Activated naive CD8-positive, alpha-beta T cell treated with anti-CD3 and anti-CD28 coated beads, Interleukin-2, amount 10 ng/mL, durations not matched to agents 7 days and 5 days (primary cell): Measurements from ENCODE around the gene EIF2S3B. TPM values are rescaled to one million over a fixed set of nuclear protein-coding genes. Genes with fewer than 3 reads are reported as not detected.

ENCODE experiments used
- ATAC-seq: fragments of 150-1000 bp; cut with Tn5 transposase; one replicate; pipeline ENCODE4 v1.10.0; 2021; ENCODE audit warnings: low read depth, moderate library complexity
- POLR2A ChIA-PET: fragments of 350-600 bp; sonication (Branson Sonifier 250); formaldehyde crosslinking; loops from one replicate; lab custom pipeline; 2021; ENCODE audit warnings: antibody characterized with exemption; lab: Charles Lee
- DNase-seq: peaks from one replicate; pipeline ENCODE4 v3.0.0; 2021
- H3K27ac Mint-ChIP-seq: one replicate; pipeline ENCODE4 v1.8.0; 2022; ENCODE audit warnings: mild to moderate bottlenecking, mixed read lengths
- H3K27me3 Mint-ChIP-seq: one replicate; pipeline ENCODE4 v1.8.0; 2022; ENCODE audit warnings: mild to moderate bottlenecking, moderate library complexity, mixed read lengths
- H3K36me3 Mint-ChIP-seq: one replicate; pipeline ENCODE4 v1.8.0; 2021; ENCODE audit warnings: mild to moderate bottlenecking, mixed read lengths
- H3K4me1 Mint-ChIP-seq: one replicate; pipeline ENCODE4 v1.8.0; 2021; ENCODE audit warnings: mixed read lengths
- H3K4me3 Mint-ChIP-seq: one replicate; pipeline ENCODE4 v1.8.0; 2022; ENCODE audit warnings: mild to moderate bottlenecking, moderate library complexity, mixed read lengths
- H3K9me3 Mint-ChIP-seq: one replicate; pipeline ENCODE4 v1.8.0; 2021; ENCODE audit warnings: mixed read lengths
- total RNA-seq, 2 experiments: library from RNA; stranded (reverse); gene quantifications; one replicate each; pipeline ENCODE4 v1.2.3, GENCODE V29; 2021

The EIF2S3B gene
- total RNA-seq, 2 experiments from 2014 or later: 0.79 to 0.89 TPM

DNA sequence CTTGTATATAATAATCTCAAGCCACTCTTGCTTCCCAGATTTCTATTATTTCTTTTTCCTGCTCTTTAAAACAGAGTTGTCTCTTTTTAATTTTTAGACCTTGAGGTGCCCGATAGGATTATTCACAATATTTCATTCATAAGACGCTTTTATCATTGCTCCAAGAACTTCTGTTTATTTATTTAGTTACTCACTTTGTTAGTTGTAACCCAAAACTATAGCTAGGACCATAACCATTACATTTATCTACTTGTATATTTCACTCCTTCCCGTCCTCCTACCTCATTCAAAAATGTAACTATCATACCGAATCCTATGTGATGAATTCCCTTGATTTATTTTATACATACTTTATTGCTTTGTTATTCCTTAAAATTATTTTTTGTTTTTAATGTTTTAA is 7.1 kb downstream of the EIF2S3B start:
- no peaks in the 10 kb centered on the region for H3K27me3 Mint-ChIP-seq
- no peak overlapping the region for H3K27ac Mint-ChIP-seq
- POLR2A ChIA-PET: no interaction called here
- H3K4me1 Mint-ChIP-seq: no peaks in the 10 kb centered on the region
- no peak for DNase-seq
- H3K36me3 Mint-ChIP-seq: peaks cover 8% of the 10 kb centered on the region
- no peak overlapping the region for H3K4me3 Mint-ChIP-seq
- peaks cover 5% of the 10 kb centered on the region for H3K9me3 Mint-ChIP-seq
- ATAC-seq: no peak

DNA sequence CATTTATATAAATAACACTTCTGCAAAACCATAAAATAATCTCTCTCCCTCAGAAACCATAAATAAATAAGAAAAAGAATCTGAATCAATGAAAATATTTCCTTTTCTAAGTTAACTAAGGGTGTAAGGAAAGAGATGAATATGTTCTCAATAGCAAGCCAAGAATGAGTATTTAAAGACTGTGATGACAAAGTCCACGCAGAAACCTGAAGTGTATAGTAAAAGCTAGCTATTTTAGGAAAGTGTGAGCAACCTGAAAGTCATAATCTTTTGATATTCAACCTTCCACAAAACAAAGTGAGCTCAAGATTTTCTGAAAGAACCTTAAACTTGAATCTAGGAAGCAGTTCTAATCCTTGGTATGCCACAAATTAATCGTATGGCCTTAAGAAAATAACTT is 15.9 kb downstream of the EIF2S3B start:
- Mint-ChIP-seq H3K4me1 (peaks cover 3% of the 10 kb centered on the region), H3K27me3 (peaks cover 3% of the 10 kb centered on the region), H3K36me3 (peaks cover 5% of the 10 kb centered on the region), H3K27ac (no peak overlapping the region), H3K4me3 (no peak overlapping the region), H3K9me3 (peaks cover 6% of the 10 kb centered on the region)
- ATAC-seq (no peak), DNase-seq (no peak)
- POLR2A ChIA-PET: no interaction called here

DNA sequence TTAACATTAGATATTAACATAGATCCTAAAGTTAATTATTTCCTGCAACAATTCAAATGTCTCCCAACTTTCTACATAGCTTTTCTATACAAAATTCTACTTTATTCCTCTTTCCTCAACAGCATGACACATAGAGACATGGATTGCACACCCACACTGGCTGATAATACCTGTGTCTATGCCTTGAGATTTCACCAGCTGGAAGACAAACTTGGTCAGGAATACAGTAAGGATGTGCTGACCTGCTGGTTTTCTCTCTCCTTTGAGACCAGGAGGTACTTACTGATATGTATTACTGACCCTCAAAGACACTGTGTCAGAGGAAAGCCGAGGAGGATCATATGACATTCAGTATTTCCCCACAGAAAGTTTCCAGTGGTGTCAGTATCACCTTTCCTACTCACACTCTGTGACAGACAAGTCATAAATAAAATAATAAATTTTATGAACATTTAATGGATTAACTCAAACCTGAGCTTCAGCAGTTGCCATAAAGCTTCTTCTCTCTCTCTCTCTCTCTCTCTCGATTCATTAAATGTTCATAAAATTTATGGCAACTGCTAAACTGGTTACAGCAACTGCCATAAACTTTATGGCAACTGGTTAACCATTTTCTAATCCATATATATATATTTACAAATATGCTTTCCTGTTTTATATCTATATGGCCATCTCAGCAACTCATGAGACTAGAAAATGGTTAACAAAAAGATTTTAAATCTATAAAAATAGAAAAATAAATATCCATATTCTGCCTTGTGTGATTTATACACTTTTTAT is 22.7 kb downstream of the EIF2S3B start:
- Mint-ChIP-seq H3K4me1 (peaks cover 6% of the 10 kb centered on the region), H3K9me3 (peaks cover 8% of the 10 kb centered on the region), H3K27ac (no peak overlapping the region), H3K4me3 (no peak overlapping the region), H3K36me3 (peaks cover 16% of the 10 kb centered on the region), H3K27me3 (no peaks in the 10 kb centered on the region)
- ATAC-seq (no peak), DNase-seq (no peak)
- POLR2A ChIA-PET: interaction anchor here (1.2 kb wide), 1 partner anchor 25 kb away, joined by 4 read pairs; no protein-coding TSS in a partner anchor

DNA sequence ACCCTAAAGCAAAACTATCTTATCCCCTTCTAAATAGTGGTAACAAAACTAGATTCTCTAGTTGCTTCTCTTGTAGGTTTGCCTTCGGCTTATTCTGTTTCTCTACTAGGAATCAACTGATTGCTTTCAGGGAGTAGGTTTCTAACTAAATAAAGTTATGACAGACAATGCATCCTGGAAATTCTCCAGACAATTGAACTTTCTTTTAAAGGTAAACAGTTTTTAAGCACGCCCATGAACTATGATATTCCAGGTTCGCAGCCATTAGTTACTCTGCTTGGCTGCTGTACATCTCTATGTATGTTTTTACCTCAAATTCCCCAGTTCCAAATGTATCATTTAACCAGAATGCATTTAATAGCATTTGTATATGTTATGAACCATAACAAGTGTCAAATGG is 23.9 kb downstream of the EIF2S3B start:
- H3K27ac Mint-ChIP-seq: no peak overlapping the region
- DNase-seq (no peak), ATAC-seq (no peak)
- no peaks in the 10 kb centered on the region for H3K27me3 Mint-ChIP-seq
- H3K36me3 Mint-ChIP-seq: peaks cover 14% of the 10 kb centered on the region
- no peak overlapping the region for H3K4me3 Mint-ChIP-seq
- POLR2A ChIA-PET: interaction anchor here (1.2 kb wide), 1 partner anchor 24 kb away, joined by 4 read pairs; no protein-coding TSS in a partner anchor
- H3K9me3 Mint-ChIP-seq: peaks cover 8% of the 10 kb centered on the region
- H3K4me1 Mint-ChIP-seq: peaks cover 6% of the 10 kb centered on the region

DNA sequence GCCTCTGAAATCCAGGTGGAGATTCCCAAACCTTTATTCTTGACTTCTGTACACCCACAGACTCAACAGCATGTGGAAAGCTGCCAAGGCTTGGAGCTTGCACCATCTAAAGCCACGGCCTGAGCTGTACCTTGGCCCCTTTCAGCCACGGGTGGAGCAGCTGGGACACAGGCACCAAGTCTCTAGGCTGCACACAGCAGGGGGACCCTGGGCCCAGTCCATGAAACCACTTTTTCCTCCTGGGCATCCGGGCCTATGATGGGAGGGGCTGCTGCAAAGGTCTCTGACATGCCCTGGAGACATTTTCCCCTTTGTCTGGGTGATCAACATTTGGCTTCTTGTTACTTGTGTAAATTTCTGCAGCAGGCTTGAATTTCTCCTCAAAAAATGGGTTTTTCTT is 32.0 kb downstream of the EIF2S3B start:
- Mint-ChIP-seq H3K27ac (no peak overlapping the region), H3K9me3 (peaks cover 19% of the 10 kb centered on the region), H3K4me3 (no peak overlapping the region), H3K4me1 (peaks cover 9% of the 10 kb centered on the region), H3K27me3 (no peaks in the 10 kb centered on the region), H3K36me3 (peaks cover 28% of the 10 kb centered on the region)
- DNase-seq (no peak), ATAC-seq (no peak)
- POLR2A ChIA-PET: no interaction called here

DNA sequence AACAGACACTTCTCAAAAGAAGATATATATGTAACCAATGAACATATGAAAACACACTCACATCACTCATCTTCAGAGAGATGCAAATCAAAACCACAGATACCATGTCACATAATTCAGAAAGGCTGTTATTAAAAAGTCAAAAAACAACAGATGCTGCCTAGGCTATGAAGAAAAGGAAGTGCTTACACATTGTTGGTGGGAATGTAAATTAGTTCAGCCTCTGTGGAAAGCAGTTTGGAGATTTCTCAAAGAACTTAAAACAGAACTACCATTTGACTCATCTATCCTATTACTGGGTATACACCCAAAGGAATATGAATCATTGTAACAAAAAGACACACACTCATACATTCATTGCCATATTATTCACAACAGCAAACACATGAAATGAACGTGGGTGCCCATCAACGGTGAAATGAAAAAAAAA is 35.1 kb downstream of the EIF2S3B start:
- ATAC-seq (peak; percentile 45), DNase-seq (no peak)
- Mint-ChIP-seq H3K4me1 (peaks cover 9% of the 10 kb centered on the region), H3K27me3 (no peaks in the 10 kb centered on the region), H3K27ac (no peak overlapping the region), H3K36me3 (peaks cover 26% of the 10 kb centered on the region), H3K9me3 (peaks cover 15% of the 10 kb centered on the region), H3K4me3 (no peak overlapping the region)
- POLR2A ChIA-PET: no interaction called here

DNA sequence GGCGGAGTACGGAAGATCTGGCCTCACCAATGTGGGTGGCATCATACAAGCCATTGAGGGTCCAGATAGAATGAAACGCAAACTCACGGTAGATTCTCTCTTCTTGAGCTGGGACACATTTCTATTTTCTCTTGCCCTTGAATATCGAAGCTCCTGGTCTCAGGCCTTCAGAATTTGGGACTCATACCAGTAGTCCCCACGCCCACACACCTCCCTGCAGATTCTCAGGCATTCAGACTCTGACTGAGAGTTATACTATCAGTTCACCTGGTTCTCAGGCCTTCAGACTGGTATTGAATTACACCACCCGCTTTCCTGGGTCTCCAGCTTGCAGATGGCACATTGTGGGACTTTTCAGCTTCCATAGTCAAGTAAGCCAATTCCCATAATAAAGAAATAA is 37.8 kb downstream of the EIF2S3B start:
- no peaks in the 10 kb centered on the region for H3K27me3 Mint-ChIP-seq
- no peak for ATAC-seq
- H3K4me3 Mint-ChIP-seq: no peak overlapping the region
- POLR2A ChIA-PET: no interaction called here
- no peak for DNase-seq
- H3K27ac Mint-ChIP-seq: no peak overlapping the region
- H3K36me3 Mint-ChIP-seq: peaks cover 19% of the 10 kb centered on the region
- H3K4me1 Mint-ChIP-seq: peaks cover 13% of the 10 kb centered on the region
- peaks cover 9% of the 10 kb centered on the region for H3K9me3 Mint-ChIP-seq

DNA sequence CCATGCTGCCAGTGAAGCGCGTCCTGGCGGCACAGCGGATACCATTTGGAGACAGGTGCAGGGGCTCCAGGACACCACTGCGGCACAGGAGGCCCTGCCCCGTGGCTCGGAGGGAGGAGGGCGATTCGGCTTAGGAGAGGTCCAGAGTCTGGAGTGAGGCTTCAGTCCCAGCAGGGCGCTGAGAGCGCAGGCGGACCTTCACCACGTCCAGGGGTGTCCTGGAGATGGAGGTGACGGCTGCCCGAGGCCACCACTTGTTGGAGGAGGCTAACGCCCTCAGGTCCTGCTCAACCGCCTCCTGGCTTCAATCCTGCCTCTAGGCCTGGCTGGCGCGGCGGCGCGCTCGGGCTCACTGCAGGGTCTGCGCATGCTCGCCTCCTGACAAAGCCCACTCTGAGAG is 45.7 kb downstream of the EIF2S3B start:
- H3K4me3 Mint-ChIP-seq: no peak overlapping the region
- no peak overlapping the region for H3K27ac Mint-ChIP-seq
- H3K4me1 Mint-ChIP-seq: peaks cover 21% of the 10 kb centered on the region
- no peak for DNase-seq
- POLR2A ChIA-PET: no interaction called here
- ATAC-seq: no peak
- peaks cover 32% of the 10 kb centered on the region for H3K36me3 Mint-ChIP-seq
- H3K9me3 Mint-ChIP-seq: peaks cover 6% of the 10 kb centered on the region
- no peaks in the 10 kb centered on the region for H3K27me3 Mint-ChIP-seq

DNA sequence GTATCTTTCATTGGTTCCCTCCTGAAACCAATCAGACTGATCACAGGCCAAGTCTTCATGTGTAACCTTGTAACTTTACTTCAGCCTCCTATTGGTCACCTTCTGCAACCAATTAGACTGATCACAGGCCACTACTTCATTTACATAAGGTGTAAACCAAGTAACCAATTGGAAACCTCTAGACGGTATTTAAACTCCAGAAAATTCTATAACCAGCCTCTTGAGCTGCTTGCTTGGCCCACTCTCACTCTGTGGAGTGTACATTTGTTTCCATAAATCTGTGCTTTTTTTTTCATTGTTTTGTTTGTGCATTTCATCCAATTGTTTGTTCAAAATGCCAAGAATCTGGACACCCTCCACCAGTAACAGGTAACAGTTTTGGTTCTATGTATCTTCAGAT is 47.5 kb downstream of the EIF2S3B start:
- ATAC-seq (peak; percentile 80), DNase-seq (no peak)
- H3K27me3 Mint-ChIP-seq: no peaks in the 10 kb centered on the region
- H3K27ac Mint-ChIP-seq: peak overlapping the region; percentile 95
- peak overlapping the region; percentile 96 for H3K4me3 Mint-ChIP-seq
- POLR2A ChIA-PET: interaction anchor here (0.5 to 2.9 kb wide), 17 partner anchors 9 to 884 kb away, joined by 3 to 117 read pairs (median 5); partner anchors contain the start of genes CD69, CLEC2D and KLRC4
- H3K36me3 Mint-ChIP-seq: peaks cover 42% of the 10 kb centered on the region
- peaks cover 6% of the 10 kb centered on the region for H3K9me3 Mint-ChIP-seq
- peaks cover 26% of the 10 kb centered on the region for H3K4me1 Mint-ChIP-seq

DNA sequence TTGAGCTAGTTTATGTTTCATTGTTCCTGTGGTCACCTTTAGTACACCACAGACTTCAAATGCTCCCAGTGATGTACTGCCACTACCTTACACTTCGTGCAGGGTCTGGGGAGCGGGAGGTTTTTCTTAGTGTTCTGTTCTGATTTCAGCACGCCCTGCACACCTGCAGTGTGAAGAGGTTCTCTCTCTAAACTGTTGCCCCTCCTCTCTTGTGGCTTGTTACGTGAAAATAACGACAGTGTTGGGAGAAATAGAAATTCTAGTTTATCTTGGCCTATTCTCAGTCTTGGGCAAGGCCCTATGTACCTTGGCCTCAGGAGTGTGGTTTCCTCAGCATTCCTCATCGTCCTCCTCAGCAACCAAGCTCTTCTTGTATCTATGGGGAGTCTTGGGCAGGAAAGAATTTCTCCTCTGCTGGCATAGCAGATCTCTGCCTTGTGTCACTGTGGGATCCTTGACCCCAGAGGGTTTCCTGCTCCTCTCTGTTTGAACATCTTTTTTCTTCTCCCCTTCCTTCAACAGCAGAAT is 48.6 kb downstream of the EIF2S3B start:
- Mint-ChIP-seq H3K27me3 (no peaks in the 10 kb centered on the region), H3K4me3 (peak overlapping the region; percentile 96), H3K36me3 (peaks cover 51% of the 10 kb centered on the region), H3K27ac (peak overlapping the region; percentile 95), H3K9me3 (peaks cover 3% of the 10 kb centered on the region), H3K4me1 (peaks cover 35% of the 10 kb centered on the region)
- peak; percentile 58 for DNase-seq
- POLR2A ChIA-PET: interaction anchor here (0.7 to 2.9 kb wide), 28 partner anchors 8 to 906 kb away, joined by 3 to 117 read pairs (median 4); partner anchors contain the start of genes CD69, CLEC2B, CLEC2D and KLRC4
- ATAC-seq: peak; percentile 50

DNA sequence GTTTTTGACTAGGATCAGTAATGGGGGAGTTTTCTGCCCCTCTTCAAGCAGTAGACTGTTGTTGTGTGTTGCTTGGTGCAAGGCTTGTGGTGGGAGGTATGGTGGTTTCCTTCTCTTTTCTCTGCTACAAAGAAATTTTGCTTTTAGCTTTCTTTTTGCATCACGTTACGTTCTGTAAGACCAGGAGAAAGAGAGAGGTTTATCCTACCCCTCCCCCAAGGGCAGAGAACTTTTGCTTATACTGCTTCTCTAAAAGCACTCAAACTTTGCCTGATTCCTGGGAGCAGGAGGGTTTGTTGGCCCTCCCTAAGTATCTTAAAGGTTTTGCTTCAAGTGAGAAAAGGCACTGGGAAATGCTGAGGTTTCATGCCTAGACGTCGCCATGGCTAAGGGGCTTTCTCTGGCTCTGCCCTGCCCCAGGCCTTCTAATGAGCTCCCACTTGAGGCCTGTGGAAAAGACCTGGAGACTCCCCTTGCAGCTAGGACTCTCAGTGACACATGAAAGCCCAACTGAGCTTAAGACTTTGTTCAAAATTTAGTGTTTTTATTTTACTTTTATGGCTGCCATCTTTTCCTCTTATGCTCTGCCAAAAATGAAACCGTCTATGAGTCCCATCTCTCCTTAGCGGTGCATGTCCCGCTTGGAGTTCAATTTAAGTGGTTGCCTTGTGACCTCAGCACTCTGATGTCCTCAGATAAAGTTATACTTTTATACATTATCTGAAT is 49.2 kb downstream of the EIF2S3B start:
- Mint-ChIP-seq H3K4me1 (peaks cover 37% of the 10 kb centered on the region), H3K4me3 (peak overlapping the region; percentile 96), H3K9me3 (peaks cover 1% of the 10 kb centered on the region), H3K27ac (peak overlapping the region; percentile 95), H3K36me3 (peaks cover 53% of the 10 kb centered on the region), H3K27me3 (no peaks in the 10 kb centered on the region)
- ATAC-seq (peak; percentile 19), DNase-seq (peak; percentile 64)
- POLR2A ChIA-PET: interaction anchor here (1.0 to 2.9 kb wide), 22 partner anchors 53 to 907 kb away, joined by 3 to 117 read pairs (median 6); partner anchors contain the start of genes CD69, CLEC2B, CLEC2D and KLRC4

DNA sequence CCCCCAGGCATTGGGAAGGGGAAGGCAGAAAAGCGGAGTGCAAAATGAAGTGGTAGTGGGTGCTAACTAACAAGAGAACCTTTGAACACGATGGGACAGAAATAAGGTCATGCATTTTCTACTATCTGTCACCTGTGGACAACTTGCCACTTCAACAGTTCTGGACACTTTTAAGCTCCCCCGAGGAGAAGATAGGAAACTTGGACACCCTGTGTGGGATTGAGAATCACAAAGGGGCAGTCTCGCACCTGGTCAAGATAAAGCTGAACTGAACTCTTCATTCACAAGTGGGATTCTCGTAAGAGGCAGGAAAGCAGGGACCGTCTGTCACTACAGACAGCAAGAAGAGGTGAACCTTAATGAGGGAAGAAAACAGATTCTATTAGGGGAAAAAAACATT is 51.6 kb downstream of the EIF2S3B start:
- Mint-ChIP-seq H3K4me1 (peaks cover 48% of the 10 kb centered on the region), H3K4me3 (peak overlapping the region; percentile 88), H3K27ac (peak overlapping the region; percentile 91)

DNA sequence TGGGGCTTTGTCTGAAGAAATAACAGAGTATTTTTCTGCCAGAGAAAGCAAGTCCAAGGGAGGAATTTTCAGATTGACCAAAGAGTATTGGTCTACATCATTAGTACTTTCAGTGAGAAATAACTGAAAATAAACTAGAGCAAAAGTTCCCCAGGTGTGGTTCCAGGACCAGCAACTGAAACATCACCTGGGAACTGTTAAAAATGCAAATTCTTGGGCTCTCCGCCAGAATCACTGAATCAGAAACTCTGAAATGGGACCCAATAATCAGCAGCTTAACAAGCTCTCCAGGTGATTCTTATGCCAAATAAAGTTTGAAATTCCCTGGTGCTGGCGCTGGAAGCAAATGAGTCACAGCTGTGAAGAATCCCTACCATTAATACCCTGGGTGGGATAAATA is 52.1 kb downstream of the EIF2S3B start:
- Mint-ChIP-seq H3K27me3 (no peaks in the 10 kb centered on the region), H3K4me1 (peaks cover 46% of the 10 kb centered on the region), H3K36me3 (peaks cover 51% of the 10 kb centered on the region), H3K9me3 (peaks cover under 1% of the 10 kb centered on the region), H3K27ac (peak overlapping the region; percentile 91), H3K4me3 (peak overlapping the region; percentile 88)
- ATAC-seq (no peak), DNase-seq (no peak)
- POLR2A ChIA-PET: interaction anchor here (0.8 to 3.5 kb wide), 11 partner anchors 151 to 888 kb away, joined by 3 to 57 read pairs (median 5); partner anchors contain the start of genes CD69, CLEC2B and CLEC2D

More for the DNA sequence above, 51.6 kb downstream of the EIF2S3B start:
- Mint-ChIP-seq H3K9me3 (peaks cover 1% of the 10 kb centered on the region), H3K36me3 (peaks cover 53% of the 10 kb centered on the region), H3K27me3 (no peaks in the 10 kb centered on the region)
- DNase-seq (peak; percentile 35), ATAC-seq (no peak)
- POLR2A ChIA-PET: interaction anchor here (0.8 to 3.5 kb wide), 8 partner anchors 150 to 888 kb away, joined by 3 to 57 read pairs (median 6); partner anchors contain the start of genes CD69 and CLEC2D
